ENCODE results near the gene SLC25A26. TPM values are rescaled to one million over a fixed set of nuclear protein-coding genes. Genes with fewer than 3 reads are reported as not detected.

Gene SLC25A26
- total RNA-seq, 1 donor from 2014 or later, result 13.1 TPM

DNA sequence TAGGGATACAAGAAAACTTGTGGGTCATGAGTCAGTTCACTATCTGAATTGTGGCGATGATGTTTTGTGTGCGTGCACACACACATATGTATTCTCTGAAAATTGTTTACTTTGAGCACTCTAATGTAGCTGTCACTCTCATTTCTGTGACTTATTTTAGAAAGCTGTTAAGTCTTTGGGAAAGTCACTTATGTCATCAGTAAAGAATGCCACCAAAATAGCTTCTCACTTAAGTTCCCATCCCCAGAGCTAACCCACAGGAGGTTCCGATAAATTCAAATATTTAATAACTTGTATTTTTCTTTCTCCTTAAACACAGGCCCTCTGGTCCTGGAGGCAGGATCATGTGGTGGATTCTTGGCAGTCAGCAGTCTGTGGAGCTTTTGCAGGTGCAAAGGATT, 141.7 kb downstream of the SLC25A26 start:
- Mint-ChIP-seq H3K9me3 (ENCODE audit: low read depth) (no peaks in the 10 kb centered on the region), H3K36me3 (ENCODE audit: low read depth) (no peaks in the 10 kb centered on the region), H3K27me3 (ENCODE audit: low read depth) (no peaks in the 10 kb centered on the region), H3K27ac (ENCODE audit: unreplicated experiment) (peak overlapping the region; percentile 95), H3K4me3 (ENCODE audit: unreplicated experiment) (peak overlapping the region; percentile 43), H3K4me1 (ENCODE audit: low read depth) (peaks cover 55% of the 10 kb centered on the region)
- DNase-seq (ENCODE audit: low spot score), result no peak
- TF ChIP-seq, protein P1, sequence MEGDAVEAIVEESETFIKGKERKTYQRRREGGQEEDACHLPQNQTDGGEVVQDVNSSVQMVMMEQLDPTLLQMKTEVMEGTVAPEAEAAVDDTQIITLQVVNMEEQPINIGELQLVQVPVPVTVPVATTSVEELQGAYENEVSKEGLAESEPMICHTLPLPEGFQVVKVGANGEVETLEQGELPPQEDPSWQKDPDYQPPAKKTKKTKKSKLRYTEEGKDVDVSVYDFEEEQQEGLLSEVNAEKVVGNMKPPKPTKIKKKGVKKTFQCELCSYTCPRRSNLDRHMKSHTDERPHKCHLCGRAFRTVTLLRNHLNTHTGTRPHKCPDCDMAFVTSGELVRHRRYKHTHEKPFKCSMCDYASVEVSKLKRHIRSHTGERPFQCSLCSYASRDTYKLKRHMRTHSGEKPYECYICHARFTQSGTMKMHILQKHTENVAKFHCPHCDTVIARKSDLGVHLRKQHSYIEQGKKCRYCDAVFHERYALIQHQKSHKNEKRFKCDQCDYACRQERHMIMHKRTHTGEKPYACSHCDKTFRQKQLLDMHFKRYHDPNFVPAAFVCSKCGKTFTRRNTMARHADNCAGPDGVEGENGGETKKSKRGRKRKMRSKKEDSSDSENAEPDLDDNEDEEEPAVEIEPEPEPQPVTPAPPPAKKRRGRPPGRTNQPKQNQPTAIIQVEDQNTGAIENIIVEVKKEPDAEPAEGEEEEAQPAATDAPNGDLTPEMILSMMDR (IDR thresholded peaks at IDR 0.05), result no peak

DNA sequence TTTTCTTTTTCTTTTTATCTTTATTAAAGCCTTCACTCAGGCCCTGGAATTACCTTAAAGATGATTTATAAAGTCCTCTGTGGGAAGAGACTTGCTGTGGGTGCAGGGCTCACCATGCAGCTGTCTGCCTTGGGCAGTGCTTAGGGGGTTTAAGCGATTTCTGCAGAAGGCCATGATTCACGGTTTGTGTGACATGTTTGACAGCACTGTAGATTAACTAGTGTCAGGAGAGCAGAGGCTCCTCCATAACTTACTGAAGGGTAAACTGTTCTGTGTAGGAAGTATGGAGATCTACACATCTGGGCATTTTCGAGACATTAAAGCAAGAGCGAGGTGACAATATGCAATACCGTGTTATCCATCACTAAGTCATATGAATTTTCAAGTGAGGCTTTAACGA, 142.3 kb downstream of the SLC25A26 start:
- peak overlapping the region; percentile 95 for H3K27ac Mint-ChIP-seq (ENCODE audit: unreplicated experiment)
- H3K27me3 Mint-ChIP-seq (ENCODE audit: low read depth), result no peaks in the 10 kb centered on the region

DNA sequence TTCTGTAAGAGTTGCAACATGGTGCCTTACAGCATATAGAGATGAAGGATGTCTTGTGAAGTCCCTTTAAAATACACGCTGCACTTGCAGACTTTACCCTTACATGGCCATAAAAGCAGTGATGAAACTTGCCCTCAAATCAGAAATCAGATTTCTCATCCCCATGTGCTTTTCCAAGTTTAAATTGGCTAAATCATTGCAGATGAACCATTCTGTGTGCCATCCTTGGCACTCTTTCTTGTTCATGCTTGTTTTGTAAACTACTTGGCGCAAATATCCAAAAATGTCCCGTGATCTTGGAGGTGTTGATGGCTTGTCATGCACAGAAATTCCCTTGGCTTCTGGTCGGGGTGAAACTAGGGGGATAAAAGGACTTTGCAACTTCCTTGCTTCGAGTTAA, 144.3 kb downstream of the SLC25A26 start:
- H3K9me3 Mint-ChIP-seq (ENCODE audit: low read depth), result no peaks in the 10 kb centered on the region
- no peaks in the 10 kb centered on the region for H3K27me3 Mint-ChIP-seq (ENCODE audit: low read depth)
- no peak for DNase-seq (ENCODE audit: low spot score)
- peaks cover 1% of the 10 kb centered on the region for H3K36me3 Mint-ChIP-seq (ENCODE audit: low read depth)
- H3K4me3 Mint-ChIP-seq (ENCODE audit: unreplicated experiment), result no peak overlapping the region
- TF ChIP-seq, protein P1 (IDR thresholded peaks at IDR 0.05), result no peak
- H3K4me1 Mint-ChIP-seq (ENCODE audit: low read depth), result peaks cover 66% of the 10 kb centered on the region
- no peak overlapping the region for H3K27ac Mint-ChIP-seq (ENCODE audit: unreplicated experiment)

More for the DNA sequence above, 142.3 kb downstream of the SLC25A26 start:
- H3K4me1 Mint-ChIP-seq (ENCODE audit: low read depth), result peaks cover 62% of the 10 kb centered on the region
- H3K4me3 Mint-ChIP-seq (ENCODE audit: unreplicated experiment), result peak overlapping the region; percentile 9
- DNase-seq (ENCODE audit: low spot score), result no peak
- H3K9me3 Mint-ChIP-seq (ENCODE audit: low read depth), result no peaks in the 10 kb centered on the region
- TF ChIP-seq, protein P1 (IDR thresholded peaks at IDR 0.05), result no peak
- no peaks in the 10 kb centered on the region for H3K36me3 Mint-ChIP-seq (ENCODE audit: low read depth)

DNA sequence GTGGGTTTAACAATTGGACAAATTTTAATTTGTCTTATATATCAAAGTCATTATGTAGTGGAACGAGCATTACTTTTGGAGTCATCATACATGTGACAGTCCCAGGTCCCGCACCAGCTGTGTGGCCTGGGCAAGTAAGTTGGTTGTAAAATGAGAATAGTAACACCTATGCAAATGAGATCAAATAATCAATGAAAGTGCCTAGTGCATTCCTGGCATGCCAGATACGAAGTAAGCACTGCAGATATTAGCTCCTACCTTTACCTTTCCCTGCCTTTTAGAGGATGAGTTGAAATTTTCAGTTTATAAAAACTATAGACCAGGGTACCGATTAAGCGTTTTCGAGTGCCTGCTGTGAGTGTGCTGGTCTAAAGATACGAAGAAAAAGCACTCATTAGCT, 145.9 kb downstream of the SLC25A26 start:
- H3K27ac Mint-ChIP-seq (ENCODE audit: unreplicated experiment), result no peak overlapping the region
- TF ChIP-seq, protein P1 (IDR thresholded peaks at IDR 0.05), result no peak
- H3K4me3 Mint-ChIP-seq (ENCODE audit: unreplicated experiment), result no peak overlapping the region
- no peaks in the 10 kb centered on the region for H3K9me3 Mint-ChIP-seq (ENCODE audit: low read depth)
- DNase-seq (ENCODE audit: low spot score), result no peak
- peaks cover 52% of the 10 kb centered on the region for H3K4me1 Mint-ChIP-seq (ENCODE audit: low read depth)
- no peaks in the 10 kb centered on the region for H3K27me3 Mint-ChIP-seq (ENCODE audit: low read depth)
- peaks cover 7% of the 10 kb centered on the region for H3K36me3 Mint-ChIP-seq (ENCODE audit: low read depth)

DNA sequence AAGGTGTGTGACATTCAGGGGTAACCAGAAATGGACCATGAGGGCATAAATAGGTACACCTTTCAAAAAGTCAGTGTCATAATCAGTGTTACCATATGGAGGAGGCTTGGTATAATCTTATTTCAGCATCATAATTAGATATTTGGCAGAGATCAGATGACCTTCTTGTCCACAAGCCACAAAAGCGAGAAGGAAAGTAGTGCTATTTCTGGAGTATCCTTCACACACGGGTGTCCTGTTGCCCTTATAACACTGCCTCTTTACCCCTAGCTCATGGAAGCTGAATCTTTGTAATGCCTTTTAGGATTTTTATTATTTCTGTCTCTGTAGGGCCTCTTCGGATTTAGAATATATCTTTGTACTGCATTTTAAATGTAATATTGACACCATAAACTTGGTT, 147.2 kb downstream of the SLC25A26 start:
- DNase-seq (ENCODE audit: low spot score), result no peak
- H3K36me3 Mint-ChIP-seq (ENCODE audit: low read depth), result peaks cover 10% of the 10 kb centered on the region
- H3K9me3 Mint-ChIP-seq (ENCODE audit: low read depth), result no peaks in the 10 kb centered on the region
- TF ChIP-seq, protein P1 (IDR thresholded peaks at IDR 0.05), result no peak
- H3K27me3 Mint-ChIP-seq (ENCODE audit: low read depth), result no peaks in the 10 kb centered on the region
- H3K27ac Mint-ChIP-seq (ENCODE audit: unreplicated experiment), result no peak overlapping the region
- H3K4me1 Mint-ChIP-seq (ENCODE audit: low read depth), result peaks cover 40% of the 10 kb centered on the region
- H3K4me3 Mint-ChIP-seq (ENCODE audit: unreplicated experiment), result no peak overlapping the region
